GM23338 (cell line): Measurements from ENCODE around the gene RNH1. TPM values are rescaled to one million over a fixed set of nuclear protein-coding genes. Genes with fewer than 3 reads are reported as not detected.

ENCODE experiments used
- ATAC-seq: fragments of 200-7000 bp; cut with Tn5 transposase; 3 replicates; pipeline ENCODE4 v1.9.1; 2020
- DNase-seq: peaks from one replicate; pipeline ENCODE4 v3.0.0-alpha.2; 2015; ENCODE audit warnings: low spot score
- H2AFZ ChIP-seq: fragments of 200-600 bp; sonication (generic); 2 replicates; pipeline ENCODE4 v1.8.0; 2016; ENCODE audit warnings: antibody characterized with exemption, mild to moderate bottlenecking, moderate library complexity
- H3F3A ChIP-seq: fragments of 200-600 bp; sonication (generic); replicated peaks from 2 replicates; pipeline ENCODE4 v1.8.0; 2017; ENCODE audit warnings: antibody characterized with exemption, mixed run types, low read depth
- H3K27ac ChIP-seq: fragments of 200-600 bp; sonication (generic); 2 replicates; pipeline ENCODE4 v1.6.1; 2016; ENCODE audit warnings: low read depth
- H3K27me3 ChIP-seq: fragments of 200-600 bp; sonication (generic); 2 replicates; pipeline ENCODE4 v1.8.0; 2016; ENCODE audit warnings: mild to moderate bottlenecking, mixed run types, moderate library complexity; ENCODE audit not compliant: insufficient read depth
- H3K36me3 ChIP-seq: fragments of 200-600 bp; sonication (generic); 2 replicates; pipeline ENCODE4 v1.8.0; 2016; ENCODE audit warnings: mild to moderate bottlenecking; ENCODE audit not compliant: insufficient read depth
- H3K4me1 ChIP-seq: fragments of 200-600 bp; sonication (generic); 2 replicates; pipeline ENCODE4 v1.8.0; 2016; ENCODE audit warnings: mild to moderate bottlenecking, moderate library complexity; ENCODE audit not compliant: insufficient read depth
- H3K4me2 ChIP-seq: fragments of 200-600 bp; sonication (generic); 2 replicates; pipeline ENCODE4 v1.7.1; 2017; ENCODE audit warnings: mixed run types
- H3K4me3 ChIP-seq: fragments of 200-600 bp; sonication (generic); 2 replicates; pipeline ENCODE4 v1.6.1; 2016; ENCODE audit warnings: mixed run types
- H3K79me2 ChIP-seq: fragments of 200-600 bp; sonication (generic); replicated peaks from 2 replicates; pipeline ENCODE4 v1.8.0; 2017; ENCODE audit warnings: mild to moderate bottlenecking; ENCODE audit not compliant: insufficient read depth
- H3K9me2 ChIP-seq: fragments of 200-600 bp; sonication (generic); 2 replicates; pipeline ENCODE4 v1.8.0; 2017; ENCODE audit not compliant: insufficient read depth
- H4K20me1 ChIP-seq: fragments of 200-600 bp; sonication (generic); replicated peaks from 2 replicates; pipeline ENCODE4 v1.8.0; 2017; ENCODE audit warnings: mild to moderate bottlenecking; ENCODE audit not compliant: insufficient read depth
- H3K27ac Mint-ChIP-seq: 2 replicates; pipeline ENCODE4 v1.8.0; 2020; ENCODE audit warnings: inconsistent platforms, mild to moderate bottlenecking, moderate library complexity, mixed read lengths
- H3K27me3 Mint-ChIP-seq: 3 replicates; pipeline ENCODE4 v1.8.0; 2022; ENCODE audit warnings: low read depth, mild to moderate bottlenecking, moderate library complexity, mixed read lengths, inconsistent platforms; ENCODE audit not compliant: insufficient read depth, poor library complexity
- H3K36me3 Mint-ChIP-seq: 3 replicates; pipeline ENCODE4 v1.8.0; 2021; ENCODE audit warnings: low read depth, mild to moderate bottlenecking, inconsistent platforms, moderate library complexity, mixed read lengths
- H3K4me1 Mint-ChIP-seq: 3 replicates; pipeline ENCODE4 v1.8.0; 2020; ENCODE audit warnings: mild to moderate bottlenecking, inconsistent platforms, mixed read lengths
- H3K4me3 Mint-ChIP-seq: 3 replicates; pipeline ENCODE4 v1.8.0; 2021; ENCODE audit warnings: moderate library complexity, mild to moderate bottlenecking, inconsistent platforms, mixed read lengths
- H3K9me3 Mint-ChIP-seq: 3 replicates; pipeline ENCODE4 v1.8.0; 2020; ENCODE audit warnings: moderate library complexity, mild to moderate bottlenecking, inconsistent platforms, mixed read lengths
- CREB1 ChIP-seq: fragments of 250-450 bp; sonication (Bioruptor Pico); IDR thresholded peaks from 2 replicates; pipeline ENCODE4 v1.5.0; 2020; ENCODE audit warnings: low read depth, mild to moderate bottlenecking, moderate library complexity
- EZH2 ChIP-seq: fragments of 200-600 bp; sonication (generic); IDR thresholded peaks from one replicate; pipeline ENCODE4 v1.8.0; 2017; ENCODE audit warnings: antibody characterized with exemption, mild to moderate bottlenecking, low read depth; ENCODE audit not compliant: unreplicated experiment
- JUNB ChIP-seq: IDR thresholded peaks from one replicate; pipeline ENCODE4 v1.6.1; 2016; ENCODE audit warnings: antibody characterized with exemption; ENCODE audit not compliant: unreplicated experiment
- NANOG ChIP-seq: IDR thresholded peaks from 2 replicates; pipeline ENCODE4 v1.6.1; 2016; ENCODE audit warnings: antibody characterized with exemption, borderline replicate concordance
- POLR2AphosphoS5 ChIP-seq: IDR thresholded peaks from 2 replicates; pipeline ENCODE4 v1.6.1; 2016; ENCODE audit warnings: antibody characterized with exemption, low read depth
- REST ChIP-seq: IDR thresholded peaks from one replicate; pipeline ENCODE4 v1.6.1; 2018; ENCODE audit warnings: antibody characterized with exemption; ENCODE audit not compliant: unreplicated experiment
- STAT1 ChIP-seq: IDR thresholded peaks from one replicate; pipeline ENCODE4 v1.6.1; 2016; ENCODE audit warnings: antibody characterized with exemption; ENCODE audit not compliant: unreplicated experiment
- ZNF114 ChIP-seq: fragments of 250-450 bp; sonication (Bioruptor Pico); IDR thresholded peaks from 2 replicates; pipeline ENCODE4 v1.5.0; 2020; ENCODE audit warnings: mild to moderate bottlenecking, moderate library complexity
- ZNF331 ChIP-seq: fragments of 250-450 bp; sonication (Bioruptor Pico); IDR thresholded peaks from 2 replicates; pipeline ENCODE4 v1.5.0; 2020; ENCODE audit warnings: low read depth, mild to moderate bottlenecking, moderate library complexity
- polyA plus RNA-seq: library from polyadenylated mRNA; unstranded; fragments of >200 nt; fragmentation: Nextera tagmentation; extraction: Ambion mirVana; gene quantifications from 2 replicates; pipeline ENCODE4 v1.2.1, GENCODE V29; 2016
- total RNA-seq: library from RNA; depleted of rRNA; stranded (reverse); fragments of >200 nt; shearing (Covaris generic); gene quantifications from 2 replicates; pipeline ENCODE4 v1.2.3, GENCODE V29; 2014
- TF ChIP-seq, protein P1 (sequence below), 2 experiments: fragments of 200-600 bp in 1 of 2; sonication (generic) in 1 of 2; conservative IDR thresholded peaks; 2 replicates each; pipeline versions ENCODE4 v1.5.1 to v1.6.1; 2016 to 2017; ENCODE audit warnings: antibody characterized with exemption in 2 of 2, low read depth in 2 of 2, mild to moderate bottlenecking in 2 of 2, moderate library complexity in 1 of 2
- TF ChIP-seq, protein P2 (sequence below): IDR thresholded peaks from 2 replicates; pipeline ENCODE4 v1.6.1; 2016; ENCODE audit warnings: antibody characterized with exemption

Gene RNH1
- total and polyA plus RNA-seq, 2 experiments from 2014 or later = 33.3 to 56.3 TPM

- H3K27me3 Mint-ChIP-seq = peaks cover 5% of the 10 kb centered on the region
- H3K79me2 ChIP-seq = peaks cover 30% of the 10 kb centered on the region
- TF ChIP-seq CREB1 (CRISPR knock-in tag) = no peak
- TF ChIP-seq EZH2 = no peak
- no peak for TF ChIP-seq REST
- no peak for TF ChIP-seq JUNB
- H3K4me2 ChIP-seq = no peak overlapping the region
- no peaks in the 10 kb centered on the region for H3K9me3 Mint-ChIP-seq
- H3K4me3 Mint-ChIP-seq = no peak overlapping the region
- H3K36me3 Mint-ChIP-seq = peaks cover 19% of the 10 kb centered on the region
- no peaks in the 10 kb centered on the region for H3K27me3 ChIP-seq
- no peak for DNase-seq
- no peak for ATAC-seq
- peaks cover 7% of the 10 kb centered on the region for H3K4me1 ChIP-seq
- peaks cover 18% of the 10 kb centered on the region for H3K4me1 Mint-ChIP-seq
- no peak overlapping the region for H3K27ac ChIP-seq
- no peaks in the 10 kb centered on the region for H3K9me2 ChIP-seq
- no peak overlapping the region for H3K4me3 ChIP-seq
- no peaks in the 10 kb centered on the region for H3K36me3 ChIP-seq
- peaks cover 4% of the 10 kb centered on the region; the same call in 1 of the 2 replicates for H3F3A ChIP-seq
- H3K27ac Mint-ChIP-seq = no peak overlapping the region
- H2AFZ ChIP-seq = no peak overlapping the region
- H4K20me1 ChIP-seq = peaks cover 13% of the 10 kb centered on the region
These were observed 44.7 kb downstream of the RNH1 start for GRCh38 chr11:462107-462890.

DNA sequence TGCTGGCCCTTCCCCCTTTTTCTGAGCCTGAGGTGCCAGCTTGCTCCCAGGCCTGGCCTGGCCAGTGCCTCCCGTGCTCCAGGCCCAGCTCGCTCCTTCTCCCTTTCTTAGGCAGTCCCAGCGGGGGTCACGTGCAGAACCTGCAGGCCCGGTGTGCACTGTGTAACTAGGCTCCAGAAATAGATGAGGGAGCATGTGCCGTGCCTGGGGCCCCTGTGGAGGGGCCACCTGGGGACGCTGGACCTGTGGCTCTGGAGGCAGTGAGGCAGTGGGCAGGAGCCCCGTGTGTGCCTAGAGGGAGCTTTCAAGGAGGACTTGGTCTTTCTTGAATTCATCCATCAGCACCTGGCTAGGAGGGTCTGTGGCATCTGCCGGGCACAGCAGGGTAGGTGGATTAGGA, 45.4 kb downstream of the RNH1 start:
- Histone ChIP-seq H3K4me3 (no peak overlapping the region), H4K20me1 (peaks cover 20% of the 10 kb centered on the region), H3K36me3 (no peaks in the 10 kb centered on the region), H3K27me3 (no peaks in the 10 kb centered on the region), H3K4me2 (no peak overlapping the region), H3K9me2 (no peaks in the 10 kb centered on the region), H3K79me2 (peaks cover 37% of the 10 kb centered on the region), H3K4me1 (peaks cover 8% of the 10 kb centered on the region), H3F3A (peaks cover 7% of the 10 kb centered on the region; the same call in 1 of the 2 replicates), H2AFZ (no peak overlapping the region), H3K27ac (no peak overlapping the region)
- no peak overlapping the region for H3K27ac Mint-ChIP-seq
- DNase-seq (no peak), ATAC-seq (no peak)
- no peak overlapping the region for H3K4me3 Mint-ChIP-seq
- peaks cover 17% of the 10 kb centered on the region for H3K36me3 Mint-ChIP-seq
- peaks cover 23% of the 10 kb centered on the region for H3K4me1 Mint-ChIP-seq
- no peaks in the 10 kb centered on the region for H3K9me3 Mint-ChIP-seq
- peaks cover under 1% of the 10 kb centered on the region for H3K27me3 Mint-ChIP-seq
- TF ChIP-seq POLR2AphosphoS5 (no peak), EZH2 (no peak), STAT1 (no peak), JUNB (no peak), ZNF114 (no peak), CREB1 (CRISPR knock-in tag) (no peak), NANOG (no peak), ZNF331 (CRISPR knock-in tag) (no peak), REST (no peak)
- TF ChIP-seq, protein P1, sequence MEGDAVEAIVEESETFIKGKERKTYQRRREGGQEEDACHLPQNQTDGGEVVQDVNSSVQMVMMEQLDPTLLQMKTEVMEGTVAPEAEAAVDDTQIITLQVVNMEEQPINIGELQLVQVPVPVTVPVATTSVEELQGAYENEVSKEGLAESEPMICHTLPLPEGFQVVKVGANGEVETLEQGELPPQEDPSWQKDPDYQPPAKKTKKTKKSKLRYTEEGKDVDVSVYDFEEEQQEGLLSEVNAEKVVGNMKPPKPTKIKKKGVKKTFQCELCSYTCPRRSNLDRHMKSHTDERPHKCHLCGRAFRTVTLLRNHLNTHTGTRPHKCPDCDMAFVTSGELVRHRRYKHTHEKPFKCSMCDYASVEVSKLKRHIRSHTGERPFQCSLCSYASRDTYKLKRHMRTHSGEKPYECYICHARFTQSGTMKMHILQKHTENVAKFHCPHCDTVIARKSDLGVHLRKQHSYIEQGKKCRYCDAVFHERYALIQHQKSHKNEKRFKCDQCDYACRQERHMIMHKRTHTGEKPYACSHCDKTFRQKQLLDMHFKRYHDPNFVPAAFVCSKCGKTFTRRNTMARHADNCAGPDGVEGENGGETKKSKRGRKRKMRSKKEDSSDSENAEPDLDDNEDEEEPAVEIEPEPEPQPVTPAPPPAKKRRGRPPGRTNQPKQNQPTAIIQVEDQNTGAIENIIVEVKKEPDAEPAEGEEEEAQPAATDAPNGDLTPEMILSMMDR (conservative IDR thresholded peaks at IDR 0.05; ENCODE audit: low read depth in 2 of 2) = no peak
- TF ChIP-seq, protein P2, sequence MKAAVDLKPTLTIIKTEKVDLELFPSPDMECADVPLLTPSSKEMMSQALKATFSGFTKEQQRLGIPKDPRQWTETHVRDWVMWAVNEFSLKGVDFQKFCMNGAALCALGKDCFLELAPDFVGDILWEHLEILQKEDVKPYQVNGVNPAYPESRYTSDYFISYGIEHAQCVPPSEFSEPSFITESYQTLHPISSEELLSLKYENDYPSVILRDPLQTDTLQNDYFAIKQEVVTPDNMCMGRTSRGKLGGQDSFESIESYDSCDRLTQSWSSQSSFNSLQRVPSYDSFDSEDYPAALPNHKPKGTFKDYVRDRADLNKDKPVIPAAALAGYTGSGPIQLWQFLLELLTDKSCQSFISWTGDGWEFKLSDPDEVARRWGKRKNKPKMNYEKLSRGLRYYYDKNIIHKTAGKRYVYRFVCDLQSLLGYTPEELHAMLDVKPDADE = no peak
